ENCODE data around the gene CELSR1.

Gene CELSR1

DNA sequence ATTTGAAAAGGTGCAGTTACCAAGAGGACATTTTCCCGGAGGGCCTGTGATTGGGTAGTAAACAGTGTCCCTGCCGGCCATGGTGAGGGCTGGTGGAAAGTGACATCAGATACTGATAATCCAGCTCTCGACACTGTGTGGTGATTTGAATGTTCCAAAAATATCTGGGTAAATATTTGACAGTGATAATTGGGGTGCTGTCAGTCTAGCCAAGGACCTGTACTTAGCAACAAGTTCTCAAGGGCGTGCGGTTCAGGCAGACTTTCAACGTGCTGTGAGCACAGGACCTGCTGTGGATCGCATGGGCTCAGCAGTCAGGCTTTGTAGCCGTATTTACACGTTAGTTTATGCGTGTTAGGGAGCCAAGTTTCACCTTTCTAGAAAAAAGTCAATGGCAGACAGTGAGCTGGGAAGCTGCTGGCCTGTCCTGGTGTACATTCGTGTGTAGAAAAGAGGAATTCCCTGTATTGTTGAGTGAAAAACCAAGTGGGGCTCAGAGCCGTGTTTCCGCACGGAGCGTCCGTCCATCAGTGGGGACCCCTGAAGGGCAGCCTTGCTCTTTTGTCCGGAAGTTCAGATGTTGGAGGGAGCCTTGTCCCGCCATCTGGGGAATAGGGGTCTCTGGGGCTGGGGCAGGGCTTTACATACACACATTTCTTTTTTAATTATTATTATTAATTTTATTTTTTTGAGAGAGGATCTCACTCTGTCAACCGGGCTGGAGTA lies 190.6 kb downstream of the CELSR1 start:
- no peak for DNase-seq

DNA sequence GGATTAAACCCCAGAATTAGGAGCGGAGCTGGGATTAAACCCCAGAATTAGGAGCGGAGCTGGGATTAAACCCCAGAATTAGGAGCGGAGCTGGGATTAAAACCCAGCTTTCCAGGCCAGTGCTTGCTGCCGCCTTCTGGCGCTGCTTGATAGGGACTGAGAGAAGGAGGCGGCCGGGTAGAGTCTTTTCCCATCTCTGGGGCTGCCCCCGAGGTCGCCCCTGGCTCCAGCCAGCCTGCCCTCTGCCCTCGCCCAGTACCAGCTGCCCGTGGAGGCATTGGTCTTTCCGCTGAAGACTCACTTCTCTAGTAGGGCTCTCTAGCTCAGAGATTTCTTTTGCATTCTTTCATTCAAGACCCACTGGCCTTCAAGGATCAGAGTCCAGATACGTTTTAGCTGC lies 196.7 kb downstream of the CELSR1 start:
- no peak for DNase-seq

DNA sequence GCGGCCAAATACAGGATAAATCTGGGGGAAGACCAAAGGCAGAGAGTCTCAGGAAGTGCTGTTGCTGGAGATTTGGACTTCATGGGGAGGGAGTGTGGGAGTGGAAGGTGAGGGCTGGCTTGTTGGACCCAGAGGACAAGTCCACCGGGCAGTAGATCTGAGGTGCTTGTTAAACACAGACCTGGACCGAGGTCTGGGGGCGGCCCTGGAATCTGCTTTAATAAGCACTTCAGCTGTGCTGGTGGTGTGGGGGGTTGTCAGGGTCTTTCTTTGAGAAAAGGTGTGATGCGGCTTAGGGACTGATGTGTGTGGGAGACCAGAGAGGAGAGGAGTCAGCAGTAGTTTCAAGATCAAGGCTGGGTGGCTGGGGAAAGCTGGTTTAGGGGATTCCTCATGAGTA lies 197.5 kb downstream of the CELSR1 start:
- DNase-seq = no peak

DNA sequence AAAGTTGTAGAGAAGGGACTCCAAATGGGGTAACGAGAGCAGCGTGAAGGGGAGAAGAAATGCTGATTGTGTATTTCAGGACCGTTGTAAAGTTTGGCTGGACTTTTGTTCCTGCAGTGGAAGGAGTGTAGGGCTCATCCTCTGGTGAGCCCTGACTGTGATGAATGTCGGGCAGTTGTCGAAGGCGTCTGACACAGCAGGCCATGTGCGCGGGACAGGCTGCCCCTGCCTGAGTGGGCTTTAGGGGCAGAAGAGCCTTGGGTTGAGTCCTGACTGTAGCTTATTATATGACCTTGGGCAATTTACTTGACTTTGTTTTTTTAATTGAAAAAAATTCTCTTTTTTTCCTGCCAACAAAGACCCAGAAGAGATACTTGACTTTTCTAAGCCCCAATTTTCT lies 198.8 kb downstream of the CELSR1 start:
- DNase-seq = no peak

DNA sequence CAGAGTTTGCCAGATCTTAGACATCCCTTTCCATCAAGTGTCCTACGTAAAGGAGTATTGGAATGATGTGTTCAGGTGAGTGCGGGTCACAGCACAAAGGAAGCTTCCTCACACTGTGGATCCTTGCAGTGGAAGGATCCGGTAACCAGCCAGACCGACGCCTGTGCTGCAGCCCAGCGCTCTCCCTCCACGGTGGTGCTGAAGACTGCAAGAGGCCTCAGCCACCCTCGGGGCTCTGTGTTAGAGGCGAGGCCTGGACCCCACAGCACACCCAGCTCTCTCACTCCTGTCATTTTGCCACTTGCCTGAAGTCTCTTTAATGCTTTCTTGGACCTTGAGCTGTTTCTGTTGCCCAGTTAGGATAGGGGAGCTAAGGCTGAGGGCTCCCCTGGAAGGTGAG lies 199.6 kb downstream of the CELSR1 start:
- no peak for DNase-seq

DNA sequence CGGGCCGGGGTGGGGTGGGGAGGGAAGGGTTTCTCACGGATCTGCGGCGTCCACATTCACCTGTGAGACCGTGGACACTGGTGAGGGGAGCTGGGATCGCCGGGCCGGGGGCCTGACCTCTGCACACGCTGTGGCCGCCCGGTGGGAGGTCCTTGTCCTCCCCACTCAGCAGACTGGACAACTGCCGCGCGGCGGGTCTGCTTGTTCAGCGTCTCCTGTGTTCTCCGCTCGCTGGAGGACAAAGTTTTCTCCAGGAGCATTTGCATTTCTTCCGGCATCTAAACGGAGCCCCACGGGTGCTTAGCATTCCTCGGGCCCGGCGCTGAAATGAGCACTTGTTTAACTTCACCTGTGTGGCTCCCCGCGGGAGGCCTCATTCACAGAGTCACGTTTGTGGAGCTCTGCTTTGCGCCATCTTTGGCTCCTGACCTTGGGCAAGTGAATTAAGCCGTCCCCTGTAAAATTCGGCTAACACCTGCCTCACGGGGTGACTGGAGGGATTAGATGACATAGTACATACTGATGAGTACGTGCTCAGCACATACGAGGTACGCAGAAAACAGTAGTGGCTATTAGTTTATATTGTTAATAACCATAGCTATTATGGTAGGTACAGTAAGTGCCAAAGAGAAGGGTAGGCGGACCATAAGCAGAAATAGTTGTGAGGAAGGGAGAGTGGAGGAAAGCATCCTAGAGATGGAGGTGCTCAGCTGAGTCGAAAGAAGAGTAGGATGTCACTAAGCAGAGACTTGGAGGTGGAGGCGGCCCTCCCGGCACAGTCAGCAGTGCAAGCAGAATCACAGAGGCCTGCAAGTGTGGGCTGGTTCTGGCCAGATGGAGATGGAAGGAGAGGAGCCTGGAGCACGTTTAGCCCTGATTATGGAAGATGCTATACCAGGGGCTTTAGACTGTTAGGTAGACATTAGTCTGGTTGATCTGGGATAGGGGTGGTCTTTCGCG lies 201.0 kb downstream of the CELSR1 start:
- no peak for DNase-seq

DNA sequence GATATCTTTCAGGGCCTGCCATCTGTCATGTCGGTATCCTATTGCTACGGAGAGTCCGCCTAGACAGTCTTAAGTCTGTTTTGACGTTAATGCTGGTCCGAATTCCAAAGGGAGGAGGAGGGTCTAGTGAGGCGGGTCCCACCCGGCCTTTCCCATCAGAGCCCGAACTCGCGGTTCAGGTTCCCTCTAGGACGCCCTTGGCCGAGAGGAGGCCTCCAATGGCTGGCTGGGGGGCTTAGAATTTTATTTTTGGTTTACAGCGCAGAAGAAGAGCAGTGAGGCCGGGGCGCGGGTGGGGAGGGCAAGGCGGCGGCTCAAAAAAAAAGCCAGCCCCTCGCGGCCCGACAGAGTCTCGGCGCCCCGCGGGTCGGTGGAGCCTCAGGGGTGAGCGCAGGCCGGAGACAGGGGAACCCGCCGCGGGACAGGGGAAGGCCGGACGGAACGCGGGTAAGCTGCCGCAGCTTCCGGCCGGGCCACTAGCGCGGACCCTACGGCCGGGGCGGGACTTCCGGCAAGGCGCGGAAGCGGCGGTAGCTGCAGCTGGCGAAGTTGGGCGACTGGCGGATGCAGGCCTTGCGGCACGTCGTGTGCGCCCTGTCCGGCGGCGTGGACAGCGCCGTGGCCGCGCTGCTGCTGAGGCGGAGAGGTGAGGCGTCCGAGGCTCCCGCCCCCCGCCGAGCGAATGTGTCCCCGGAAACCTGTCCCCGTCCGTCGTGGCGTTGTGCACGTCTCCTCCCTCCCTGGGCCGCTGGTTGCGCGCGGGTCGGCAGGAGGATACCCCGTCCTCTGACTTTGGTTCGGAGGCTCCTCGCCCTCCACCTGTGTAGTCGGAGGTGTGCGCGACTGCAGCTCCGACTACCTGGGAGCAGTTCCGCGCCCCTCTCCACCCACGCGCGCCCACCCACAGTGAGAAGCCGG lies 202.0 kb downstream of the CELSR1 start, which contains the start of gene TRMU:
Gene TRMU, plus strand, starts transcription at position 514 of the 918 bp plus-strand sequence. Its CDS starts 51 bp downstream, at position 565.
- DNase-seq = peak; percentile 47 to 84 (median 52)

DNA sequence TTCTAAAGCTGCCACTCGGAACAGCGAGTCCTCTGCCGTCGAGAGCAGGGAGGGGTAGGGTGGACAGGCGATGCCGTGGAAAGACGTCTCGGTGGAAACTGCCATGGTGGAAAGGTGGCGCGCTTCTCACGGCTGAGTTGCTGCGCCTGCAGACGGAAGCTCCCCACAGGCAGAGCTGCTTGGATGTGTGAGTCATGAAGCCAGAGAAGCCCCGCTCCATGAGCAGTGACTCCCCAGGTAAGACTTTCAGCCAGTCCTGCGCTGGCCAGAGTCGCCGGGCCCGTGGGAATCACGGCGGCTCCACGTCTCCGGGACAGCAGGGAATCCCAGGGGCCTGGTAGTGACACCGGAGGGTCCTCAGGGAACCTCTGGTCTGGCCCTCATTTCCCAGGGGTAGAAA lies 205.9 kb downstream of the CELSR1 start:
- DNase-seq = no peak

DNA sequence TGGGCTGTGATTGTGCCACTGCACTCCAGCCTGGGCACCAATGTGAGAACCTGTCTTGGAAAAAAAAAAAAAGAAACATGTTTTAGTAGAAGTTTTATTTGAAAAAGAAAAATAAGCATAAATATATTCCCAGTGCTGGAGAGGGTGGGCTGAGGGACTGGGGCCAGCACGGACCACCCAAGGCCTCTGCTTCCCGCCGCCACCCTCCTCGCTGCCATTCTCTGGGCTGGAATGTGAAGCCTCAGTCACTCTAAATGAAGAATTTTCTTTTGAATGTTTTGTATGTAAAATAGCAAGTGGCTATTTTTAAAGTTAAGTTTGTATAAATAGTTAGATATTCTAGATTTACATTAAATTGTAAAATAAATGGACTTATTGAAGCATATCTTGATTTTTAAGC lies 207.0 kb downstream of the CELSR1 start:
- DNase-seq = no peak

DNA sequence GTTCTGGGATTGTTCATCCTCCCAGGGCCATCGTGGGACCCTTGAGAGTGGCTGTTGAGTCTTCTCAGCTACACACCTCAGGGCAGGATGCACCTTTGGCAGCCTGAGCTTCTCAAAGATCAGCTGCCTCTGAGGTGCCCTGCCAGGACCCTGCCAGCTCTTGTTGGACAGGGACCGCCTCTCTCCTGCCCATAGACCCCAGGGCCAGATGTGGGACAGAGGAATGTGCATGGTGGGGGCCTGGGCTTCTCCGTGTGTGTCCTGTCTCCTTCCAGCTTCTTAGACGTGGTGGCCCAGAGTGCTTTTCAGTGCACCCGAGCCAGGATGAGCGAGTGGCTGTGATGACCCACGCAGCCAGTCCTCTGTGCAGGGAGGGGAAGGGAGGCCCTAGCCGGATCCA lies 207.8 kb downstream of the CELSR1 start:
- no peak for DNase-seq

DNA sequence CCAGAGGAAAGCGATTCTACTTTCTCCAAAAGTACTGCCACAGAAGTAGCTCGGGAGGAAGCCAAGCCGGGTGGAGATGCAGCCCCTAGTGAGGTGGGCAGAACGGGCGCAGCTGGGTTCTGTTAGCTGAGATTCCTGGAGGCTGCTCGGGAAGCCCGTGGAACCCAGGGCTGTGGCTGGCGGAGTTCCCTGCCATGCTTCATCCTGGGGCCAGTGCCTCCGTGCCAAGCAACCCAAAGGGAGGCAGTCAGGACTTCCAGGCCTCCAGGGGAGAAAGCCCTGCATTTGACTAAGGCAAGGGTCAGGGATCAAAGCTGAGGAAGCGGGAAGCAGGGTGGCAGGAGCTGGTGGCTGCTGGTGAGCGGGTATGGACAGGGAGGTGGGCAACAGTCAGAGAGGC lies 208.6 kb downstream of the CELSR1 start:
- DNase-seq = no peak

DNA sequence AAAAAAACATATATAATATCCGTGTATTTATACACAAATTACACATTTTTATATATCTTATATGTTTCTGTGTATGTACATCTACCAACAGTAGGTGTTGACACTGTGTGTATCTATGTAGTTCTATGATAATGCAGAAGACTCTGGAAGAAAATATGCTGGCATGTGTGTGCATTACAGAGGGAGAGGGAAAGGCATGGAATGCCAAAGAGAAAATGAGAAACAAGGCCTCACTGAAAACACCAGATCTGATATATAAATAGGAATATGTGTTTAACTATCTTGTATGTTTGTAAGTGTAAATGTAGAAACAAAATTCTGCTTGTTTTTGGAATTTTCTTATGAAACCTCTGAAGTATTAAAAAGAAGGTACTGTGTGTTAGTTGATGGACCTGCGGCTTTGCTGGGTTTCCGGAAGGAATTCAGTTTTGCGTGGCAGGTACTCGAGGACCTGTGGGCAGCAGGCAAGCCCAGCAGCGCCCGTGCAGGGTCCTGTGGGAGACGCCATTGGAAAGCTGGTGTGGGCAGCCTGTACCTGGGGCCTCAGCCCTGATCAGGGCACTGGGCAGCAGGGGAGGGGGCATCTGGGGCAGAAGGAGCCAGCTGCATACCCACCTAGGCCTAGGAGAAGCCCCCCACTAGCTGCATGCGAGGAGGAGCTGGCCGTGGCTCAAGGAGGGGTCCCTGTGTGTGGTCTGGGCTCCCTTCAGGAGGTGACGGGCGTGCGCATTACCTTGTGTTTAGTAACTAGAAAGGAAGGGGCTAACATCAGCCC lies 209.5 kb downstream of the CELSR1 start:
- no peak for DNase-seq

DNA sequence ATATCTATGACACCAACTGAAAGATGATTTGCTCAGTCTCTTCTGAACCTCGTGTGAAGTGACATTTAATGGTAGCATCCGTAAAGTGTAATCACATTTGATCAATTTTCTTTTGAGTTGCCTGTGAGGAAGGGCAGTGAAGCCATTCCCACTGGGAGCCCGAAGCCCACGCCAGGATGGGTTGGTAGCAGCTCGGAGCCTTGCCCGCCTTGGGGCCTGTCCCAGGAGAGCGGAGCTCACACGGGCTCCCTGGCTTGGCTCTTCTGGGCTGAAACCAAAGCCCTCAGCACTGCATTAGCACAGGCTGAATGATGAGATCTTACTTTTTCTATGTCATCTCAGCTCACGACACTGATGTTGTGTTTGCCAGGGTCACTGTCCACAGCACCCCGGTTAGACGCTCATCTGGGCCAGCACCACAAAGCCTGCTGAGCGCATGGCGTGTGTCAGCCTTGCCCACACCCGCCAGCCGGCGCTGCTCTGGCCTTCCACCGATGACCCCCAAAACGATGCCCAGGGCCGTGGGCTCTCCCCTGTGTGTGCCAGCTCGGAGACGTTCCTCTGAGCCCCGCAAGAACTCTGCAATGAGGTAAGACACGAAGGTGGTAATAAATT lies 211.2 kb downstream of the CELSR1 start:
- DNase-seq = no peak

DNA sequence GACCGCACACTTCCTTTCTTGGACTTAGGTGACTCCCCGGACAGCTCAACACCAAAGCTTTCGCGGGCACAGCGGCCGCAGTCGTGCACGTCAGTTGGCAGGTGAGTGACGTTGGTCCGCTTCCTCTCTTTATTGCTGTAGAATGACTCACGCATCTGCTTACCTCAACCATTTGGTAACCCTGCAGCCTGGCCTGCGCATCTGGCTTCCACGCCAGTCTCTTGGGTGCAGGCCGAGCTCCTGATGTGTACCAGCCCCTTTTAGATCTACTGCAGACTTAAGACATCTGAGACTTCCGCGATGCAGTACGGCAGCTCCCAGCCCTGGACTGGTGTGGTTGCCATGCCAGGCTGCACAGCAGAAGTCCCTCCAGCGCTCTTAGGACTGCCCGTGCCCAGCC lies 214.3 kb downstream of the CELSR1 start:
- DNase-seq = no peak

DNA sequence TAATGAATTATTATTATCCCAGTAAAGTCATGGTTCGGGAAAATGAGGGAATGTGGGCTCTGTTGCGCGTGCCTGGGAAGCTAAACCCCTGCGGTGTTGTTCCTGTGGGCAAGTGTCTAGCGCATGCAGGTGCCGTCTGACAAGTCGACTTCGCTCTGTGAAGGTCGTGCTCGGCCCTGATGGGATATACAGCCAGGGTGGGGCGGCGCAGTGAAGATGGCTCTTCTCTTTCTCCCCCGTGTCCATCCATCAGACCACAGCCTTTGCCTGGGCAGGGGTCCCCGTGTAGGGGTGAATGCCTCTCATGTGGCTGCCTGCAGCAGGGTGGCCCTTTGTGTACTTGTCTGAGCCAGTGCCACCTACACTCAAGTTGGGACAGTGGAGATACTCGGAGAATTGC lies 214.7 kb downstream of the CELSR1 start:
- no peak for DNase-seq

DNA sequence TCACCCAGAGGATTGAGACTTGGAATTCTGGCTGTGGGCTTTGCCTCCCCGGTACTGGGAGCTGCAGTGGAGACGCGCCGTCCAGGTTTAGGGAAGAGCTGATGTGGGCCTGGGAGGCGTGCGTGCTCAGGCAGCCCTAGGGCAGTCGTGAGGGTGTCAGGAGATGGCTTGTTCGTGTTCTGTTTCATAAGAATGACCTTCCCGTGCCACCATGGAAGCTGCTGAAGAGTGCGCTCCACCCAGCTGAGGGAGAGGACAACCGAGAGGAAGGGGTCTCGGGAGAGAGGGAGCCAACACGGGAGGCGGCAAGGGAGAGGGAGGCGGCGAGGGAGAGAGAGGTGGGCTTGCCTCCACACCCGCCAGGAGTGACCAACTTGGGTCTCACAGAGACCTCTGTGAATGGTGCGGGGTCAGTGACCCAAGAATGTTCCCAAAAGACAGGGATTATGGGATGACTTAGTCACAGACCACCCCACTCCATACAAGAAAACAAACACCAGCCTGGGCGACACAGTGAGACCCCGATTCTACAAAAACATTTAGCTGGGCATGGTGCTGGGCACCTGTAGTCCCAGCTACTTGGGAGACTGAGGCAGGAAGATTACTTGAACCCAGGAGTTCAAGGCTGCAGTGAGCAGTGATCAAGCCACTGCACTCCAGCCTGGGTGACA lies 216.6 kb downstream of the CELSR1 start:
- no peak for DNase-seq

DNA sequence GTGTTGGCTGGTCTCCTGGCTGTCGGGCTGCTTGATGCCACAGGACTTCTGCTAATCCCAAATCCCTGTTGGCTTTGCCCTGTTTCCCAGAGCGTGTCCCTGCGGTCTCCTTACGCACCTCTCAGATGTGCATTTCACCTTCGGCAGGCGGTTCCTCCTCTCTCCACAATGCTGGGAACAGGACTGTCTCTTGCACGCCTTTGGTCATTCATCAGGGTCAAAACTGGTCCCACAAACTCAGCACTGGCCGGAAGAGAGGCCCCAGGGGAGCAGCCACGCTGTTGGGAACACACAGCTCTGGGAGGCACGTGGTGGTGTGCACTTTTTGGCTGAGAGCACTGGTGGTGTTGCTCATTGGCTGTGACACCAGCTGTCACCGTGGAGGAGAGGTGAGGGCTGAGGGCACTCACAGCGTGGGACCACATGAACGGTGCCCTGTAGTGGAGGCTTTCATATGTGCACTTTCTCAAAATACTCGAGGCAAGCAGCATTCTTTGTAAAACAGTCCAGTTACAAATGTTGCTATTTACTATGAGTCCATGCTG lies 217.2 kb downstream of the CELSR1 start:
- no peak for DNase-seq

DNA sequence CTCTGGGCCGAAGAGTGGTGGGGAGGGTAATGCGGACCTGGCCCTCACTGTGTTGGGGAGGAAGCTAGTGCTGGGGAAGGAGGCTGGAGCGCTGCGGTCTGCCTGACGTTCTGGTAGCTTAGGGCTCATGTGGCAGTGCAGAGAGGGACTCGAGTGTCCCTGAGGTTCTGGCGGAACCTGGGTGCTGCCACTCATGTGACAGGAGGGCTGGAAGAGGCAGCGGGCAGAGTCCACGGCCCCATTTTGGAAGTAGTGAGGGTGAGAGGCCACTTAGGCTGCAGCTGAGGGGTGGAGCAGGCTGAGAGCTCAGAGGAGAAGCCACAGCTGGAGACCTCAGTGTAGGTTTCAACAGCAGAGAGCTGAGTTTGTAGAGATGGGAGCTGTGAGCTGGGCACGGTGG lies 218.1 kb downstream of the CELSR1 start:
- DNase-seq = no peak

DNA sequence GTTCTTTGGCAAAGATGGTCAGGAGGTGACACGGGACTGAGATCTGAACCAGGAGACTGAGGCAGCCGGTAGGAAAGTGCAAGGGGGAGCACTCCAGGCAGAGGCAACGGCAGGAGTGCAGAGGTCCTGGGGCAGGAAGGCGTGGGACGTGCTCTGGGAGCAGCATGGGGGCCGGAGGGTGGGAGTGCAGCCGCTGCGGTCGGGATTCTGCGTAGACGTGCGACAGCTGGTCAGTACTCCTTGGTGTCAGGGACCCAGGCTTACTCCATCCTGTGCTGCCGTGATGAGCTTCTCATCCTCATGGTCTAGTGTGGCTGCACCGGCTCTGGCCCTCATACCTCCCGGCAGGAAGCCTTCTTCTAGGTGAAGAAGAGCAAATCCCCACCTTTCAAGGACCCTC lies 218.8 kb downstream of the CELSR1 start:
- DNase-seq = no peak

DNA sequence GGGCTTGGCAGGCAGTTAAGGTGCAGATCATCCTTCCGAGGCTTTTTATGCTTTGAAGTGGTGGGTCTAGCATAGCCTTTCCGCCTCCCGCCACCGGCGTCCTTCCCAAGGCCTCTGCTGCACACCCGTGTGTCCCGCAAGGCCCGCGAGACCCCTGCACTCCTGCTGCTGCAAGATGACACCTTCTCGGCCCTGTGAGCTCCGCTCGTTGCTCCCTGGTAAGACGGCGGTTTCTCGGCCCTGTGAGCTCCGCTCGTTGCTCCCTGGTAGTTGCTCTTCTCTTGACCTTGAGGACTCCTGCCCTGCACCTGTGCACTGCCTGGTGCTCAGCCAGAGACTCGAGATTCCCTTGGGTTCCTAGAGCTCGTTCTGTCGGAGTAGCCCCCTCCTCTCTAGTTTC lies 219.8 kb downstream of the CELSR1 start:
- no peak for DNase-seq

DNA sequence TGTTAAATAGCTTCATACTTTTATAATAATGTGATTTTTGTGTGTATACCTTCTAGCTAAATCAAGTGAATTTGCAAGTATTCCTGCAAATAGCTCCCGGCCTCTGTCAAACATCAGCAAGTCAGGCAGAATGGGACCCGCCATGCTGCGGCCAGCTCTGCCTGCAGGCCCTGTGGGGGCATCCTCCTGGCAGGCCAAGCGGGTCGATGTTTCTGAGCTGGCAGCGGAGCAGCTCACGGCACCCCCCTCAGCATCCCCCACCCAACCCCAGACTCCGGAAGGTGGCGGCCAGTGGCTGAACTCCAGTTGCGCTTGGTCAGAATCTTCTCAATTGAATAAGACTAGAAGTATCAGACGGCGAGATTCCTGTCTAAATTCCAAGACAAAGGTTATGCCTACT lies 221.4 kb downstream of the CELSR1 start:
- DNase-seq = no peak
